Kidney epithelial cell (primary cell): Measurements from ENCODE around the gene TBC1D24. TPM values are rescaled to one million over a fixed set of nuclear protein-coding genes. Genes with fewer than 3 reads are reported as not detected.

ENCODE experiments used
- DNase-seq: peaks from one replicate; pipeline ENCODE4 v3.0.0-alpha.2; 2010; ENCODE audit warnings: low read depth
- H3K27me3 ChIP-seq: 2 replicates; pipeline ENCODE4 v1.6.0; 2011; ENCODE audit warnings: low read length; ENCODE audit not compliant: control insufficient read depth, insufficient read depth
- H3K36me3 ChIP-seq: 2 replicates; pipeline ENCODE4 v1.5.1; 2011; ENCODE audit warnings: low read length; ENCODE audit not compliant: control insufficient read depth, insufficient read depth
- H3K4me3 ChIP-seq: 2 replicates; pipeline ENCODE4 v1.5.1; 2011; ENCODE audit warnings: low read depth, mild to moderate bottlenecking, control low read depth, low read length
- total RNA-seq: library from RNA; depleted of rRNA; stranded (reverse); fragments of >200 nt; gene quantifications from 2 replicates; pipeline ENCODE4 v1.2.3, GENCODE V29; 2015
- TF ChIP-seq, protein P1 (sequence below): IDR thresholded peaks from 2 replicates; pipeline ENCODE4 v1.5.1; 2011; ENCODE audit warnings: mild to moderate bottlenecking, moderate library complexity, low read length, control low read depth, inconsistent platforms; ENCODE audit not compliant: insufficient read depth, poor library complexity, severe bottlenecking

TBC1D24 gene
- total RNA-seq, 1 donor from 2014 or later = 14.5 TPM

DNA sequence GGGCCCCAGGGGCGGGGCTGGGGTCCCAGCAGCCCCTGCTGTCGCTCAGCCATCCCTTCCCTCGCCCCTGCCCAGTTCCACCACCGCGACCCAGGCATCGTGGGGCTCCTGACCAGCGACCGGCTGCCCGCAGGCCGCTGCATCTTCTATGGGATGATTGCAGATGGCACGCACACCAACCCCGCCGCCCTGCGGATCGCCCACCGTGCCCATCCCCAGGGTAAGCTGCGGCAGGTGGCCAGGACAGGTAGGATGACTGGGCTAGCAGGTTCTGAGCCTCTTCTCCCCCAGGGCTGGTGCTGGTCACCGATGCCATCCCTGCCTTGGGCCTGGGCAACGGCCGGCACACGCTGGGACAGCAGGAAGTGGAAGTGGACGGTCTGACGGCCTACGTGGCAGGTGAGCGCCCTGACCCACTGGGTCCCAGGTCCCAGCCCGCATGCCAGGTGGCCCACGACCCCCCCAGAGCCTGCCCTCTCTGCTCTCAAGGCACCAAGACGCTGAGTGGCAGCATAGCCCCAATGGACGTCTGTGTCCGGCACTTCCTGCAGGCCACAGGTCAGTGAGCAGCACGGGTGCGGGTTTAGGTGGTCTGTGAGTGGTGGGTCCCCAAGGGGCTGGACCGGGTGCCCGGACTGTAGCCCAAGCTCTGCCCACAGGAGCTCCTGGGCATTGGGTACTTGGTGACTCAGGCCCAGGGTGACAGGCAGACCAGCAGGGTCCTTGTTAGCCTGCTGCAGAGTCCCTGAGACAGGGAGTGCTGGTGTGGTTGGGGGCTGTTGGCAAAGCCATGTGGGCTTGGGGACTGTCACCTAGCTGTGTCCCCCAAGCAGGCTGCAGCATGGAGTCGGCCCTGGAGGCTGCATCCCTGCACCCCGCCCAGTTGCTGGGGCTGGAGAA lies 53.5 kb downstream of the TBC1D24 start:
- no peaks in the 10 kb centered on the region for H3K27me3 ChIP-seq
- TF ChIP-seq, protein P1, sequence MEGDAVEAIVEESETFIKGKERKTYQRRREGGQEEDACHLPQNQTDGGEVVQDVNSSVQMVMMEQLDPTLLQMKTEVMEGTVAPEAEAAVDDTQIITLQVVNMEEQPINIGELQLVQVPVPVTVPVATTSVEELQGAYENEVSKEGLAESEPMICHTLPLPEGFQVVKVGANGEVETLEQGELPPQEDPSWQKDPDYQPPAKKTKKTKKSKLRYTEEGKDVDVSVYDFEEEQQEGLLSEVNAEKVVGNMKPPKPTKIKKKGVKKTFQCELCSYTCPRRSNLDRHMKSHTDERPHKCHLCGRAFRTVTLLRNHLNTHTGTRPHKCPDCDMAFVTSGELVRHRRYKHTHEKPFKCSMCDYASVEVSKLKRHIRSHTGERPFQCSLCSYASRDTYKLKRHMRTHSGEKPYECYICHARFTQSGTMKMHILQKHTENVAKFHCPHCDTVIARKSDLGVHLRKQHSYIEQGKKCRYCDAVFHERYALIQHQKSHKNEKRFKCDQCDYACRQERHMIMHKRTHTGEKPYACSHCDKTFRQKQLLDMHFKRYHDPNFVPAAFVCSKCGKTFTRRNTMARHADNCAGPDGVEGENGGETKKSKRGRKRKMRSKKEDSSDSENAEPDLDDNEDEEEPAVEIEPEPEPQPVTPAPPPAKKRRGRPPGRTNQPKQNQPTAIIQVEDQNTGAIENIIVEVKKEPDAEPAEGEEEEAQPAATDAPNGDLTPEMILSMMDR = no peak
- no peak for DNase-seq
- H3K4me3 ChIP-seq = no peak overlapping the region
- peaks cover 6% of the 10 kb centered on the region for H3K36me3 ChIP-seq

DNA sequence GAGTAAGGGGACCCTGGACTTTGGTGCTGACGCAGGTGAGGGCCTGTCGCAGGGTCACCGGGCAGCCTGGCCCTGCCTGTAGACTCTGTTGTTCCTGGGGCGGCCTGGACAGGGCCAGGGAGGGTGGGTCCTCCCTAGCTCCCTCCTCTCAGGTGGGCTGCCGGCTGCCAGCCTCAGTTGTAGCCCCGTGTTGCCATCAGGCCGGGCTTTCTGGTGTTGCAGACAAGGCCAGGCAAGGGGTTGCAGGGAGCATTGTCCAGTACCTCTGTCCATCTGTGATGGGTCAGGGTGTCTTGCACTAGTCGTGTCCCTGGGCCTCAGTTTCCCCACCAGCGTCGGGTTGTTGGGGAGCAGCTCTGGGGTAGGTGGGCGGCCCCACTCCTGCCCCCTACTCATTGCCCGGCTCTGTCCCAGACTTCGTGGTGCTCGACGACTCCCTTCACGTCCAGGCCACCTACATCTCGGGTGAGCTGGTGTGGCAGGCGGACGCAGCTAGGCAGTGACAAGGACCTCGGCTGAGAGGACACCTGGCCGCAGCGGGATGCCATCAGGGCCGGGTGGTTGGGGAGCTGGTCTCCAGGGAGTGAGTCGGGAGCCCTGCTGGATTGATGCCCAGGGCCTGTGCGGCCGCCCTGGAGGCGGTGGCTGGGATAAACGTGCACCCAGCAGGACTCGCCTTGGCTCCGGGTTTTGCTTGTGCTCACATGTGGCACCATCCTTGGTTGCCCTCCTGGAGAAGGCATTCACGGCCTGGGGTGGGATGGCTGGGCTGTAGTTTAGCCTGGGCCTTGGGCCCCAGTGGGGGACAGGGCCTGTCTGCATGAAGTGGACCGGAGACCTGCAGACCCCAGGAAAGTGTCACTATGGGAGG lies 54.4 kb downstream of the TBC1D24 start:
- DNase-seq = no peak
- Histone ChIP-seq H3K36me3 (peaks cover 6% of the 10 kb centered on the region), H3K27me3 (no peaks in the 10 kb centered on the region), H3K4me3 (no peak overlapping the region)
- TF ChIP-seq, protein P1 = no peak

DNA sequence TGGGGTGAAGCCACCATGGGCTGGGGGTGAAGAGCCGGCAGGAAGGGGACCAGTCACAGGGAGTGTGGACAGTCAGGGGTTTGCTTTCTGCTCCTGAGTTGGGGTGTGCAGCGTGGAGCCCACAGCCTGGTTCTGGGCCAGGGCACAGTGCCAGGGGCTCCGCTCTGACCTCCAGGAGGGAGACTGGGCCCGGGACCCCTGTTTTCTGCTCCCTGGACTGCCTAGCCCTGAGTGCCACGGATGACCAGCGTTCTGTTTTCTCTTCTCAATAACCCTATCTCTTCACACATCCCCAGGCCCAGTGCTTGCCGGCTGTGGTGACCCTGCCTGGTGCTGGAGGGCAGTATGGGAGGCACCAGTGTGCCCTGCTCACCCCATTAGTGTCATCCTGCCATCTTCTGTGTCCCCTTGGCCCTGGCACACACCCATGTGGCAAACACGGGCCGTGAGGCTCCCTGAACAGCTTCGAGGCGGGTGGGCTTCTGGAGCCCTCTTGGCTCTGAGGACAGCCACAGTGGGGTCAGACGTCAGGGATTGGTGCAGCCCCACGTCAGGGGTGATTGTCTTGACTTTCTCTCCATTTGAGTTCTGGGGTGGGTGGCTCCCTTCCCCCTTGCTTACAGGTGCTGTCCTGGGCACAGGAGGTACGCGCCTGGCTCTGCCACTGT lies 55.2 kb downstream of the TBC1D24 start:
- Histone ChIP-seq H3K27me3 (no peaks in the 10 kb centered on the region), H3K36me3 (peaks cover 5% of the 10 kb centered on the region), H3K4me3 (no peak overlapping the region)
- TF ChIP-seq, protein P1 = no peak
- no peak for DNase-seq

DNA sequence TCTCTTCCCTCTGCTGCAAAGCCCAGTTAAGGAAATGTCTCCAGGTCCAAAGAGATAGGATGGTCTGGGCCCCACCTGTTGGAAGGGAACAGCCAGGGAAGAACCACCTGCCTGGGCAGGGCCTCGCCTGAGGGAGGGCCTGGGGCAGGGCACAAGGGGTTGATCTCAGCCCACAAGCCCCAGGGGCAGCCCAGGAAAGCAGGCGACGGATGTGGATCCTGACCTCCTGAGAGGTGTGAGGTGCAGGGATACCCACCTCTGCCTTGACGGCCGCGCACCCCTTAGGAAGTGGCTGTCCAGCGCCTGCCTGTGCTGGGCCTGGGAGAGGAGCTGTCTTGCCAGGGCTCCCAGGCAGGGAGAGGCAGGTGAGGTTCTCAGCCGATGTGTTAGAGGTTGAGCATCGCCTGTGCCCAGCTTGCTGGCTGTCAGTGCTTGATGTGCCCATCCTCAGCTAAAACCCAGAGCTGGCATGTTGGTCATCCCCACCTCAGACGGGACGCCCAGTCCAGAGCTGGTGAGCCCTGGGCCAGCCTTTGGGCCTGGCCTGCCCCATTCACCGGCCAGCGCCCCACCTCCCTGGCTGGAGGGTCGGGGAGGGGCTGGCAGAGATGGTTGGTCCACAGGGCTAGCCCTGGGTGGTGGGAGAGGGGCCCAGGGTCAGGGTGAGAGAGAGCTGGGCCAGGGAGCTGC lies 55.8 kb downstream of the TBC1D24 start:
- DNase-seq = no peak
- no peaks in the 10 kb centered on the region for H3K27me3 ChIP-seq
- no peak overlapping the region for H3K4me3 ChIP-seq
- peaks cover 5% of the 10 kb centered on the region for H3K36me3 ChIP-seq
- TF ChIP-seq, protein P1 = no peak

DNA sequence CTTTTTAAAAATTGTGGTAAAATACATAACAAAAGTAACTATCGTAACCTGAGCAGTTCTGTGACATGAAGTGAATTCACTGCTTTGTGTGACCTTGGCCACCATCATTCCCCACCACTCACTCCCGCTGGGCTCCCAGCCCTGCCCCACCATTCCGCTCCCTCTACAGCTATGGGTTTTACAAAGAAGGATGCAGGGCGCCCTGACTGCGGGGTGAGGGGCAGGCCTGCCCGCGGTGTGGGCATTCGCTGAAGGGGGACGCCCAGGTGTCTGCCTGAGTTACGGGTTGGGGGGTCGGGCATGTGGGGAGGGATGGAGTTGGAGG lies 56.4 kb downstream of the TBC1D24 start, which contains the start of gene CEMP1:
Gene CEMP1 (minus strand): TSS at position 38 of the 325 bp plus-strand sequence. CDS start 335 bp downstream, outside the sequence.
- no peaks in the 10 kb centered on the region for H3K27me3 ChIP-seq
- DNase-seq = no peak
- H3K36me3 ChIP-seq = peaks cover 3% of the 10 kb centered on the region
- TF ChIP-seq, protein P1 = no peak
- peak within 1 kb of the TSS; percentile 55 for H3K4me3 ChIP-seq
